H1 (cell line): ENCODE data around the gene PDK4. TPM values are rescaled to one million over a fixed set of nuclear protein-coding genes. Genes with fewer than 3 reads are reported as not detected.

Source experiments
- POLR2A ChIP-seq, 2 experiments: IDR thresholded peaks; 1 replicate in 1 of 2; 2 replicates in 1 of 2; pipeline ENCODE4 v1.6.1; 2011; ENCODE audit warnings: low read depth in 2 of 2, low read length in 2 of 2, mild to moderate bottlenecking in 2 of 2; ENCODE audit errors: control extremely low read depth in 1 of 2
- polyA plus RNA-seq, 7 experiments: library from polyadenylated mRNA; depleted of rRNA in 3 of 7; stranded (reverse) in 5 of 7; unstranded in 2 of 7; fragments of >200 nt in 5 of 7; fragments of 200-250 nt in 2 of 7; gene quantifications; 1 replicate in 5 of 7; 2 replicates in 1 of 7; 4 replicates in 1 of 7; pipeline versions ENCODE4 v1.2.1 to v1.2.3, GENCODE V29; 2011 to 2013; ENCODE audit warnings: missing spikeins in 2 of 7, mixed read lengths in 2 of 7
- total RNA-seq: library from RNA; stranded (reverse); fragmentation: NEBNext Ultra II Directional; extraction: Animal tissue kit (Norgen Biotek cat#: 25700); gene quantifications from 2 replicates; pipeline ENCODE4 v1.2.1, GENCODE V29; 2021

Gene PDK4
- total and polyA plus RNA-seq, 2 of the 8 experiments (the other 6 are each of a cell fraction or from before 2014, with no cell fraction given), result 0.26 TPM; not detected in 1

- TF ChIP-seq POLR2A (IDR thresholded peaks at IDR 0.05; ENCODE audit: control extremely low read depth in 1 of 2, low read depth in 2 of 2, low read length in 2 of 2), result no peak
These were observed 11.2 kb upstream of the PDK4 start (continued) for GRCh38 chr7:95607561-95607960.
